Femur (tissue), 1 donor: Measurements from ENCODE around the gene MPLKIP.
"Not testable (repeated sequence)": the region's sequence is repeated elsewhere in the genome, so short reads cannot be mapped to it uniquely, and the experiment has no call there.

ENCODE experiments used
- DNase-seq: peaks from one replicate; pipeline ENCODE4 v3.0.0-alpha.2; 2017

The MPLKIP gene

GRCh38 chr7:40134428-40135316, at the start of gene MPLKIP, which contains the start of gene SUGCT:
Gene MPLKIP (minus strand): TSS chr7:40134622. CDS start chr7:40134567, 55 bp downstream.
Gene SUGCT (plus strand): TSS chr7:40135005.
- peak; percentile 91 for DNase-seq

- no peak for DNase-seq
These were observed 48.0 kb upstream of the MPLKIP start for GRCh38 chr7:40182452-40182851.

DNA sequence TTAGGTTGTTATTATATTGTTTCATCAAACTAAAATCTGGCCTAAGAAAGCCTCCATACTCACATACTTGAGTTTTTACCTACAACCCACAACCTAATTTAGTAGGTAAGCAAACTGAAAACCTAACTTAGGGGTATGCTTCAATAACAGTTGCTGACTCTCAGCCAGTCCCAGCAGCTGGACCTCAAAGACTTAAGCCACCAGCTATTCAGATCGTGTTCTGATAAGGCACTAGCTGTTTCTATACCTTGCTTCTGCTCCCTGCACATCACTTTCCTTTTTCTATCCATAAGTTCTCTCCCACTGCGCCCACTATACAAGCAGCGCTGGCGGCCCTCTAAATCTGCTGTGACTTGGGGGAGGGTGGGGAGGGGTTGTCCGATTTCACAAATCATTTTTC, 42.6 kb upstream of the MPLKIP start:
- no peak for DNase-seq

DNA sequence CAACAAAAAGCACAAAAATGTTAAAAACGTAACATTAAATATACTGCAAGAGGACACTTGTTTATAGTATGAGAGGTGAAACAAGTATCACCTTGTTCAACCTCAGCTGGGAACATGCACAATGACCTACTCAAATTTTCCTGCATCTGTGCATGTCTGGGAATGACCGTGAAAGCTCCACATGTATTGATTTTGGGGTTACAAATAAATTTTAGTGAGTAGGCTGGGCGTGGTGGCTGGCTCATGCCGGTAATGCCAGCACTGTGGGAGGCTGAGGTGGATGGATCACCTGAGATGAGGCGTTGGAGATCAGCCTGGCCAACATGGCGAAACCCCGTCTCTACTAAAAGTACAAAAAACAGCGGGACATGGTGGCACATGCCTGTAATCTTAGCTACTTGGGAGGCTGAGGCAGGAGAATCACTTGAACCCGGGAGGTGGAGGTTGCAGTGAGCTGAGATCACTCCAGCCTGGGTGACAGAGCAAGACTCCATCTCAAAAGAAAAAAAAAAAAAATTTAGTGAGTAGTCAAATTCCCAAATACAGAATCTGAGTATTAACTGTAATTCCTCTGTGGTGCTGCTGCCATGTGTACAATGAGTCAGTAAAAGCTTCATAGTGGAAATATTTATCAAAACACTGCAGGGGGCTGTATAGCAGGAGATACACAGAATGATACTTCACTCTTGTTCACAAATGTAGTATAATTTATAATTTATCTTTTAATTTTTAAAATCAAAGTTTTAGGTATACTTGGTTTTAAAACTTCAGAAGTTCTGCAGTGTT, 41.5 kb upstream of the MPLKIP start:
- DNase-seq: no peak

- not testable (repeated sequence) for DNase-seq
These were observed 40.8 kb upstream of the MPLKIP start for GRCh38 chr7:40175256-40175655.

- DNase-seq: not testable (repeated sequence)
These were observed 38.7 kb upstream of the MPLKIP start for GRCh38 chr7:40173121-40173520.

DNA sequence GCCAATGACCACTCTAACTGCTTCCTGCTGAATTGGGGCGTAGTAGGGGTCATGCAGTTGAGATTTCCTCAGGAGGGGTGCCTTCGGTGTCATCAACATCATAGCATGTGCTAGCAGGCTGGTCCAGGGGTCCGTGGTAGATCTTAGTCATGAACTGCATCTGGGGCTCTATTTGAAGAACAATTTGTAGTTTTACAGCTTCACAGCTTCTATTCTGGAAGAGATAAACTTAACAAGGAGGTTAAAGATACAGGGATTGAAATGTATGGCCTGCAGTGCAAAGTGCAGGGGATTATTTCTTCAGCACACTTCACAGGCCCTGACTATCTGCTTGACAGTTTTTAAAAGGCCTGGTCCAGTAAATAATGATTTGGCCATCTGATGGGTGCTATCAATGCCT, 33.8 kb upstream of the MPLKIP start:
- DNase-seq: not testable (repeated sequence)

DNA sequence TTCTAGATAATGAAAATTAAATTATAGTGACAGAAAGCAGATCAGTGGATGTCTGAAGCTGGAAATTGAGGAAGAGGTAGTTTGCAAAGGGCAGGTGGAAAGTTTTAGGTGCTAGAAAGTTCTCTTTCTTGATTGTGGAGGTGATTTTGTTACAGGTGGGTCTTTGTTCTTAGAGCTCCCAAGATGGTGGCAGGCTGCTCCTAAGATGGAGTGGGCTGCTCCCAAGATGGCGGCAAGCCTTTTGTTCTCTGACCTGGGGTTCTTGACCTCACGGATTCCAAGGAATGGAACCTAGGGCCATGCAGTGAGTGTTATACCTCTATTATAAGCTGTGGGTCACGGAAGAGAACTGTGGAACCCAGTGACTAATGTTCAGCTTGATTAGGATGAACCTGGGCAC, 32.9 kb upstream of the MPLKIP start:
- DNase-seq: no peak

- no peak for DNase-seq
These were observed 30.8 kb upstream of the MPLKIP start for GRCh38 chr7:40165216-40165615.

DNA sequence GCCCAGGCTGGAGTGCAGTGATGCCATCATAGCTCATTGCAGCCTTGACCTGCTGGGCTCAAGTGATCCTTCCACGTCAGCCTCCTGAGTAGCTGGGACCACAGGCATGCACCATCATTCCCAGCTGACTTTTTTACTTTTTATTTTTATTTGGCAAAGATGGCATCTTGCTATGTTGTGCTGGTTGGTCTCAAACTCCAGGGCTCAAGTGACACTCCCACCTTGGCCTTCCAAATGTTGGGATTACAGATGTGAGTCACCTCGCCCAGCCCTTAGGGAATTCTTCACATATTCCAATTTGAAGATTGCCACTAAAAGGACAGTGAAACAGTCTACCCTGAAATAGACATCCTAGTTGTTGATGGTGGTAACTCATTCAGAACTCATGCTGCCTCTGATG, 28.1 kb upstream of the MPLKIP start:
- no peak for DNase-seq

- no peak for DNase-seq
These were observed 22.6 kb upstream of the MPLKIP start for GRCh38 chr7:40156988-40157387.

DNA sequence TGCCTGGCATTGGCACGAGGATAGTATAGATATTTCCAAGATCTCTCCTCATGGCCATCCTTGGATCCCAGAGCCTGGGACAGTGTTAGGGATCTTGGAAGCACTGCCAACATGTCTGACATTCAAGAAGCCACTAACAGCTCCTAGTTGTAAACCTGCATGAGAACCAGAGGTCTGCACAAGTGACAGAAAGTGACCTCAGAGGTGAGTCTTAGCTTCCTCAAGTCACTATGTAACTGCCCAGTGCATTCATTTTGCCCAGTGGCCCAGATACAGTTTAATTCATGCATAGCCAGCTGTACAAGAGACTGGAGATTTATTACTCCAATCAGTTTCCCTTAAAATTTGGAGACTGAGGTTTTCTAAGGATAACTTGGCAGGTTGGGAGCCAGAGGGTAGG, 17.1 kb upstream of the MPLKIP start:
- no peak for DNase-seq

- DNase-seq: no peak
These were observed 14.2 kb upstream of the MPLKIP start for GRCh38 chr7:40148671-40149070.

- not testable (repeated sequence) for DNase-seq
These were observed 13.8 kb upstream of the MPLKIP start for GRCh38 chr7:40148247-40148580.

- DNase-seq: no peak
These were observed 13.2 kb upstream of the MPLKIP start for GRCh38 chr7:40147371-40148246.

GRCh38 chr7:40145596-40146130, 11.2 kb upstream of the MPLKIP start:
- DNase-seq: not testable (repeated sequence)

DNA sequence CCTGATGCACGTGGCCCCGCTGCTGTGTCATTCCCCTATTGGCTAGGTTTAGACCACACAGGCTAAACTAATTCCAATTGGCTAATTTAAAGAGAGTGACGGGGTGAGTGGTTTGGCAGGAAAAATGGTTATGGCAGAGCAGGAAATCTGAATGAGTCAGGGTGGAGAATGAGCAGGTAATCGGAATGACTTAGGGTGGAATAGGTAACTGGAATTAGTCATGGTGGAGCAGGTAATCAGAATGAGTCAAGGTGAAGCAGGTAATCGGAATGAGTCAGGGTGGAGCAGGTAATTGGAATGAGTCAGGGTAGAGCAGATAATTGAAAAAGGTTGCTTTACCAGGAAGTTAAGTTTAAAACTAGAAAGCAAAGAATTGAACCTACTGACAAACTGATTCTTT, 7.5 kb upstream of the MPLKIP start:
- DNase-seq: not testable (repeated sequence)

- not testable (repeated sequence) for DNase-seq
These were observed 5.5 kb upstream of the MPLKIP start for GRCh38 chr7:40139891-40140290.

DNA sequence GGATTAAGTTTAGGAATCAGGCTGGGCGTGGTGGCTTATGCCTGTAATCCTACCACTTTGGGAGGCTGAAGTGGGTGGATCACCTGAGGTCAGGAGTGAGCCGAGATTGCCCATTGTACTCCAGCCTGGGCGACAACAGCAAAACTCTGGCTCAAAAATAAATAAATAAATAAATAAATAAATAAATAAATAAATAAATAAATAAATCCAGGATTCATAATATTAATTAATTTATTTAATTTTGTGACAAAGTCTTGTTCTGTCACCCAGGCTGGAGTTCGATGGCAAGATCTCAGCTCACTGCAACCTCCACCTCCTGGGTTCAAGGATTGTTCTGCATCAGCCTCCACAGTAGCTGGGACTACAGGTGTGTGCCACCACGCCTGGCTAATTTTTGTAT, 4.6 kb upstream of the MPLKIP start:
- DNase-seq: no peak

- DNase-seq: no peak
These were observed 3.1 kb upstream of the MPLKIP start for GRCh38 chr7:40137563-40137962.

DNA sequence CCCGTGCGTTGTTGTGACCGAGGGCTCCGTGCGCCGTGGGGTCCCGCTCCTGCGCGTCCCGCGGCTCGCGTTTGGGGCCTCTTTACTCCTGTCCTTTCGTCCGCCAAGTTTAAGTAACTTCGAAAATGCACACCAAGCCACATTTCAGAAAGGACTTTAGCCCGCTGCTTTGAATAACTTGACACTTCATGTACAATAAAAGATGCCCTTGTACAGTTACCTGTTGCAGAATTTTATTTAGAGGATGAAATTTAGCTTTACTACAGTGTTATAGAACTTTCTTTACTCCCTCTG, 842 bp upstream of the MPLKIP start:
- DNase-seq: no peak

GRCh38 chr7:40133561-40134427, 628 bp downstream of the MPLKIP start:
- peak; percentile 20 for DNase-seq
